Thyroid gland (tissue), 4 donors: ENCODE measurements around the gene LCNL1. TPM values are rescaled to one million over a fixed set of nuclear protein-coding genes. Genes with fewer than 3 reads are reported as not detected.

Experiments used
- DNase-seq, 2 donors: peaks; one replicate each; pipeline ENCODE4 v3.0.0-alpha.2; 2019
- H3K27ac ChIP-seq, 3 donors: fragments of 200-600 bp; sonication (generic); 1 replicate in 2 of 3; 2 replicates in 1 of 3; pipeline ENCODE4 v1.5.1; 2016 to 2019; ENCODE audit warnings: mild to moderate bottlenecking in 1 of 3, moderate library complexity in 1 of 3
- H3K27me3 ChIP-seq: fragments of 200-600 bp; sonication (generic); one replicate; pipeline ENCODE4 v1.5.1; 2019
- H3K36me3 ChIP-seq, 2 donors: fragments of 200-600 bp; sonication (generic); one replicate each; pipeline ENCODE4 v1.5.1; 2016 to 2019
- H3K4me1 ChIP-seq, 2 donors: fragments of 200-600 bp; sonication (generic); one replicate each; pipeline ENCODE4 v1.5.1; 2017 to 2019
- H3K4me3 ChIP-seq, 3 donors: fragments of 200-600 bp; sonication (generic); replicated peaks in 1 of 3; 1 replicate in 2 of 3; 2 replicates in 1 of 3; pipeline ENCODE4 v1.5.1; 2016; ENCODE audit warnings: mild to moderate bottlenecking in 1 of 3
- H3K9me3 ChIP-seq: fragments of 200-600 bp; sonication (generic); one replicate; pipeline ENCODE4 v1.5.1; 2017
- POLR2A ChIP-seq, 2 donors: fragments of 450-650 bp; IDR thresholded peaks; one replicate each; pipeline ENCODE4 v1.6.1; 2017; ENCODE audit warnings: antibody characterized with exemption in 2 of 2, mild to moderate bottlenecking in 2 of 2, moderate library complexity in 1 of 2
- WGBS, 2 donors: methylation state at CpG; one replicate each; pipeline ENCODE4 v1.1.5; 2017; 5-methylcytosine and 5-hydroxymethylcytosine counted together
- intact Hi-C: fragments of 100-400 bp; cut with DNase I; formaldehyde crosslinking; loops from one replicate; pipeline ENCODE4 v1.15.1; 2023
- total RNA-seq, 4 donors: library from RNA; depleted of rRNA; stranded (reverse); fragments of >200 nt; gene quantifications; one replicate each; pipeline ENCODE4 v1.2.3, GENCODE V29; 2016
- TF ChIP-seq, protein P1 (sequence below), 6 experiments: fragments of 200-600 bp in 3 of 6; fragments of 450-650 bp in 3 of 6; sonication (generic) in 3 of 6; IDR thresholded peaks; one replicate each; pipeline ENCODE4 v1.5.1; 2016 to 2019; ENCODE audit warnings: antibody characterized with exemption in 6 of 6, mild to moderate bottlenecking in 2 of 6, inconsistent platforms in 1 of 6, moderate library complexity in 1 of 6

The LCNL1 gene
- total RNA-seq, 4 donors from 2014 or later = 0.54 TPM; not detected in 3

DNA sequence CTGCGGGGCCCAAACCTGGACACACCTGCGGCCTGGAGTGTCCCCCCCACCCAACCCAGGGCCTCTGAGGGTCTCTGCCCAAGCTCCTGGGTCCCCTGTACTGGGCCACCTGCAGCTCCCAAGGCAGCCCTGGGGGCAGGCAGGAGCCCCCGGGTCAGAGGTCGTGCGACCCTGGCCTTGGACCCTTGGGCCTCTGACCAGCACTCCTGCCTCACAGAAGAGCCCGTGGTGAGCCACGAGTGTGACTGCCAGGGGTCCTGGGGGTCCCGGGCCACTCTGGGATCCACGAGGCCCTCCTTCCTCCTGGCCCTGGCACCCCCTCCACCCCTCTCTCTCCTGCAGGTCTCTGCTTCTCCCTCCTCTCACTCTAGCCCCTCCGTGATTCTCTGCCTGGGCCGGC, 10.5 kb upstream of the LCNL1 start:
- intact Hi-C loops = no loop called here
- no peak overlapping the region for H3K27ac ChIP-seq
- 93 to 96% methylated on average over 4 to 5 of the region's 11 CpGs for WGBS, 2 donors
- H3K9me3 ChIP-seq = no peaks in the 10 kb centered on the region
- no peak for DNase-seq
- no peak overlapping the region for H3K4me3 ChIP-seq
- TF ChIP-seq, protein P1, sequence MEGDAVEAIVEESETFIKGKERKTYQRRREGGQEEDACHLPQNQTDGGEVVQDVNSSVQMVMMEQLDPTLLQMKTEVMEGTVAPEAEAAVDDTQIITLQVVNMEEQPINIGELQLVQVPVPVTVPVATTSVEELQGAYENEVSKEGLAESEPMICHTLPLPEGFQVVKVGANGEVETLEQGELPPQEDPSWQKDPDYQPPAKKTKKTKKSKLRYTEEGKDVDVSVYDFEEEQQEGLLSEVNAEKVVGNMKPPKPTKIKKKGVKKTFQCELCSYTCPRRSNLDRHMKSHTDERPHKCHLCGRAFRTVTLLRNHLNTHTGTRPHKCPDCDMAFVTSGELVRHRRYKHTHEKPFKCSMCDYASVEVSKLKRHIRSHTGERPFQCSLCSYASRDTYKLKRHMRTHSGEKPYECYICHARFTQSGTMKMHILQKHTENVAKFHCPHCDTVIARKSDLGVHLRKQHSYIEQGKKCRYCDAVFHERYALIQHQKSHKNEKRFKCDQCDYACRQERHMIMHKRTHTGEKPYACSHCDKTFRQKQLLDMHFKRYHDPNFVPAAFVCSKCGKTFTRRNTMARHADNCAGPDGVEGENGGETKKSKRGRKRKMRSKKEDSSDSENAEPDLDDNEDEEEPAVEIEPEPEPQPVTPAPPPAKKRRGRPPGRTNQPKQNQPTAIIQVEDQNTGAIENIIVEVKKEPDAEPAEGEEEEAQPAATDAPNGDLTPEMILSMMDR (IDR thresholded peaks at IDR 0.05) = no peak
- no peak for TF ChIP-seq POLR2A (IDR thresholded peaks at IDR 0.05)
- peaks cover 0 to 2% of the 10 kb centered on the region in 2 donors for H3K4me1 ChIP-seq
- no peaks in the 10 kb centered on the region for H3K27me3 ChIP-seq
- H3K36me3 ChIP-seq = no peaks in the 10 kb centered on the region

DNA sequence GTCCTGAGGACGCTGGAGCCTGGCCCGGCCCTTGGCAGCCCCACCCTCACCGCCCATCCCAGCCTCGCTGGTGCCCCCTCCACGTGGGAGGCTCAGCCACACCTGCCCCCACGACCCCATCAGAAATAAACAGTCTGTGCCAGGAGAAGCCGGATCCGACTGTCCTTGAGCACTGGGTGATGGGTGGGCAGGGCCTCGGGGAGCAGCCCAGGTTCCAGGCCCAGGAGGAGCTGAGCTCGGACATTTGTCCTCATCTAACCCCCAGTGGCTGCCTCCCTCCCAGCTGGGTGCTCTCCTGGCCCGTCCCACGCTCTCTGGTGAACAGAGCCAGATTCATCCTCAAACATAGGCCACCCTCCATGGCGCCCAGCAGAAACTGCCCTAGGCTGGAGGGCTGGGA, 10.1 kb upstream of the LCNL1 start:
- H3K9me3 ChIP-seq = no peaks in the 10 kb centered on the region
- peaks cover 2 to 6% of the 10 kb centered on the region in 2 donors for H3K4me1 ChIP-seq
- H3K27ac ChIP-seq = no peak overlapping the region
- intact Hi-C loops = no loop called here
- TF ChIP-seq, protein P1 (IDR thresholded peaks at IDR 0.05) = no peak
- no peak for TF ChIP-seq POLR2A (IDR thresholded peaks at IDR 0.05)
- H3K27me3 ChIP-seq = no peaks in the 10 kb centered on the region
- DNase-seq = no peak
- no peak overlapping the region for H3K4me3 ChIP-seq
- WGBS, 2 donors = 70 to 72% methylated on average over 8 to 12 of the region's 13 CpGs
- no peaks in the 10 kb centered on the region for H3K36me3 ChIP-seq

DNA sequence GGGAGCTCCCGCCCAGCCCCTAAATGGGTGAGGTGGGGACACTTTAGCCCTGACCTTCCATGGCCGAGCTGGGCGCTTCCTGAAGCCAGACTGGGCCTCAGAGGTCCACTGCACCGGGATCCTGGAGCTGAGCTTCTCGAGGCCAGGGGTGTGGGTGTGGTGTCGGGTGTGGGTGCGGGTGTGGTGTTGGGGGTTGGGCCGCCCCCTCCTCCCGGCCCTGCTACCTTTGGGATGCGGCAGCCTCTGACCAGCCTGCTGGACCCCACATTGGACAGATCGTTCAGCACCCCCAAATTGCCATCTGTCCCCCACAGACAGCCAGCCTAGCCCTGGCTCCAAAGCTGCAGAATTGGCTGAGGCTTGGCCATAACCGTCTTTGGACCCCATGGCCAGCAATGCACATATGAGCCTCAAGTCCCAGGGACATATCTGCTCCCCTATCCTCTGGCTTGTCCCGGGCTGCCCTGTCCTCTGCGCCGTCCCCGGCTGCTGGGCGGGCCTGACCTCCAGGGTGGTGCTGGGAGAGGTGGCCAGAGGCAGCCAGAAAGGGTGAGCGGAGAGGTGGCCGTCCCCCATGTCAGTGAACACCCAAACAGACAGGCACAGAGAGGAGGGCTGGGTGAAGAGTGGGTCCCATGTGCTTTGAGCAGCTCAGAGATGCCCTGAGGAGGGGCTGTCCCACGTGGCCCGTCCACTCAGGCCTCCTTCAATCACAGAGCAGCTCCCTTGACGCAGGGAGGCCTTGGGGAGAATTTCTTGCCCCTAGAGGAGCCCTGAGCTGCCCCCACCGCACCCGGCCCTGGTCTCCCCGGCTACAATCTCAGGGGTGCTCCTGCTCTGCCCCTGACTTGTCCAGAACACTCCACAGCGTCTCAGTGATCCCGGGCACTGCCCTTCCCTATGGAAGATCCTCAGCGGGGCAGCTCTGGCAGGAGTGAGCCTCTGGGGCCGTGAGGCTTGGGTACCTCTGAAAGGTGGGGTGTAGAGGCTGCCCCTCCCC, 8.9 kb upstream of the LCNL1 start:
- DNase-seq = no peak
- Histone ChIP-seq H3K4me1 (peaks cover 7 to 13% of the 10 kb centered on the region in 2 donors), H3K36me3 (no peaks in the 10 kb centered on the region), H3K9me3 (no peaks in the 10 kb centered on the region), H3K27ac (no peak overlapping the region), H3K4me3 (no peak overlapping the region), H3K27me3 (no peaks in the 10 kb centered on the region)
- intact Hi-C loops = no loop called here
- 86 to 96% methylated on average over 18 to 26 of the region's 29 CpGs for WGBS, 2 donors
- no peak for TF ChIP-seq POLR2A (IDR thresholded peaks at IDR 0.05)

DNA sequence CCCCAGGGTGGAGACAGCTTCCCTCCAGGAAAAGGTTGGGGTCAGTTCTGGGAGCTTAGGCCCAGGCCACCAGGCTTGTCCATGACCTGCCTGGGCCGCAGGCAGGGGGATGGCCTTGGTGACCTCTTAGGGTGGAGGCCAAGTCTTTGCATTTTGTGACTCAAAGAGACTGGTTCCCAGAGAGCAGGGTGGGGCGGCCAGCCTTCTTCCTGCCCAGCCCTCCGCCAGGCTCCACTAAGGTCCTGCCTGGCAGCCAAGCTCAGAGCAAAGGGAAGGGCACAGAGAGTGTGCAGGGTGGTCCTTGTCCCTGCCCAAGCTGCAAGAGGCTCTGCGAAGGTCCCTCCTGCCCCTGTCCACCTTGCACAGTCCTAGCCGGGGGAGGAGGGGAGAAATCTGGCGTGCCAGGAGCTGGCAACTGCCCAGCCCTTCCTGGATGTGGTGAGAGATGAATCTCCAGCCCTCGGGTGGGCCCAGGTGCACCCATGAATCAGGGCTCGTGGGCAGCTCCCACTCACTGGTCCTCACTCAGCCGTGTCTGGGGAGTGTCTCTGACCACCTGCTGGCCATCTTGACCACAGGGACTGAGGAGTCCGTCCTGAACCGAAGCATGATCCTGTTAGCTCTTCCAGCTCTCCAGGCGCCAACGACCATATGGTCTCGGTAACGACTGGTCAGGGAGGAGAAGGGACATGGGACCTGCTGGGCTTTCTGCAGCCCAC, 7.8 kb upstream of the LCNL1 start:
- no peak overlapping the region for H3K4me3 ChIP-seq
- no peaks in the 10 kb centered on the region for H3K36me3 ChIP-seq
- intact Hi-C loops = no loop called here
- no peaks in the 10 kb centered on the region for H3K27me3 ChIP-seq
- WGBS, 2 donors = 68 to 76% methylated on average over 6 to 13 of the region's 15 CpGs
- H3K9me3 ChIP-seq = no peaks in the 10 kb centered on the region
- H3K4me1 ChIP-seq = peaks cover 7 to 13% of the 10 kb centered on the region in 2 donors
- no peak overlapping the region for H3K27ac ChIP-seq
- no peak for DNase-seq
- no peak for TF ChIP-seq POLR2A (IDR thresholded peaks at IDR 0.05)
- TF ChIP-seq, protein P1 (IDR thresholded peaks at IDR 0.05) = no peak

DNA sequence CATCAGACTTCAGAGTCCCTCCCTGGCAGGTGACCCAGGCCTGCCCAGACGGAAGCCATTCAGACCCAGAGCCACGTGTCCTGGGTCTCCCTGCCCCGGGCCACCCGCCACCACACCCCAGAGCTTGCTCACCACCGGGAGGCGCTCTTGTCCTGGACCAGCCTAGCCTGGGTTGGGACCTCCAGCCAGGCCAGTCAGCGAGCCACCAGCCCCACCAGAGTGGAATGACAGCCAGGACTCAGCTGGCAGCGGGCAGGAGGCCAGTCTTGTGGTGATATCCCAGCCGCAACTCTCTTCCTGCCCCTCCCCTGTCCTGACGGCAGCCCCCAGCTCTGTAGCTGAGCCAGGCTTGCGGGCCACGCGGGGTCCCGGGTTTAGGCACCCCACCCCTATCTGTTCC, 7.1 kb upstream of the LCNL1 start:
- Histone ChIP-seq H3K27me3 (no peaks in the 10 kb centered on the region), H3K9me3 (no peaks in the 10 kb centered on the region), H3K36me3 (no peaks in the 10 kb centered on the region), H3K4me3 (no peak overlapping the region), H3K4me1 (peaks cover 7 to 13% of the 10 kb centered on the region in 2 donors), H3K27ac (no peak overlapping the region)
- TF ChIP-seq, protein P1 (IDR thresholded peaks at IDR 0.05) = peak in 1 of 6 experiments; percentile 13
- no peak for TF ChIP-seq POLR2A (IDR thresholded peaks at IDR 0.05)
- whole genome bisulfite sequencing, 2 donors = 76 to 78% methylated on average over 8 to 10 of the region's 14 CpGs
- intact Hi-C loops = no loop called here
- DNase-seq = no peak
